ENCODE measurements around the gene NACC2.

Gene NACC2

GRCh38 chr9:136012651-136013050, 82.4 kb downstream of the NACC2 start:
- DNase-seq (ENCODE audit: low read depth in 2 of 2): no peak

DNA sequence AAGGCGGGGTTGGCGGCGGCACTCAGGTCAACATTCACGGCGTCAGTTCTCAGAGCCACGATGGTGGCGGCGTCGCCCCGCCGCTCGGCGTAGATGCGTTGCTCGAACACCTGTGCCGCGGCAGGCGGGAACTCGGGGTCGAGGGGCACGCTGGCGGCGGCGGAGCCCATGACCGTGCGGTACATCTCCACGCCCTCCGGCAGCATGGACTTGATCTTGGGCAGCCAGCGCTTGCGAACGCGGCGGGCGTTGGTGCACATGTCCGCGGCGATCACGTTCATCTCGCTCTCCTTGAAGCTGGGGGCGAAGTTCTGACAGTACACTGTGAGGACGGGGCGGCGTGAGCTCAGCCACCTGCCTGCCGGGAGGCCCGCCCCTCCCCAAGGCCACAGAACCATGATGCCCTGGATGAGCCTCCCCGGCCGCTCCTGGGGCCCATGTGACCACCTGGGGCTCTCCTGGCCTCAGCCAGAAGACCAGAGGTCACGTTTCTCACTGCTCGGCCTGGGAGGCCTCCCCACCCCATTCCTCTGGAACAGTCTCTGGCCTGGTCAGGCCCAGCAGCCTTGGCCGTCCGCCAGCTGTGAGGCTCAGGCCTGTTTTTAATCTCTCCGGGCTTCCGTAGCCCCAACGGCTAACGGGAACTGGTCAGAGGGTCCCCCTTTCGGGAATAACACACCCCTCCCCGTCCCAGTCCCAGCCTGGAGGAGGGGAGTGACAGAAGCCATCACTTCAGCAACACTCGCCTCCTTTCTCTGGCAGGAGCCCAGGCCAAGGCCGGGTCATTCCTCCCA, 83.2 kb downstream of the NACC2 start:
- no peak for DNase-seq (ENCODE audit: low read depth in 2 of 2)

DNA sequence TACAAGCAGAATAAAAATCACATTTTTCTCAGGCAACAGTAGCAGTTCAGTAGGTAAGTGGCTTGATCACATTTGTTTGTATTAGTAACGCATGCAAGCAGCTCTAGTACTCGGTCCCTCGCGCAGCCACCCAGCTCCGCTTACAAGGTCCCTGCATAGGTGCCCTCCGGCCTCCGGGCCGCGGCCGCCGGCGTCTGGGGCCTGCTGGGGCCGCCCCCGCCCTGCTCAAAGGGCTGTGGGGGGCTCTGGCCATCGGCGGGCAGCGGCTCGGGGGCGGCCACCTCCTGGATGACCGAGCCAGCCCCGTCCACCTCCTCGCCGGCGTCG, 83.8 kb downstream of the NACC2 start:
- DNase-seq (ENCODE audit: low read depth in 2 of 2): no peak

DNA sequence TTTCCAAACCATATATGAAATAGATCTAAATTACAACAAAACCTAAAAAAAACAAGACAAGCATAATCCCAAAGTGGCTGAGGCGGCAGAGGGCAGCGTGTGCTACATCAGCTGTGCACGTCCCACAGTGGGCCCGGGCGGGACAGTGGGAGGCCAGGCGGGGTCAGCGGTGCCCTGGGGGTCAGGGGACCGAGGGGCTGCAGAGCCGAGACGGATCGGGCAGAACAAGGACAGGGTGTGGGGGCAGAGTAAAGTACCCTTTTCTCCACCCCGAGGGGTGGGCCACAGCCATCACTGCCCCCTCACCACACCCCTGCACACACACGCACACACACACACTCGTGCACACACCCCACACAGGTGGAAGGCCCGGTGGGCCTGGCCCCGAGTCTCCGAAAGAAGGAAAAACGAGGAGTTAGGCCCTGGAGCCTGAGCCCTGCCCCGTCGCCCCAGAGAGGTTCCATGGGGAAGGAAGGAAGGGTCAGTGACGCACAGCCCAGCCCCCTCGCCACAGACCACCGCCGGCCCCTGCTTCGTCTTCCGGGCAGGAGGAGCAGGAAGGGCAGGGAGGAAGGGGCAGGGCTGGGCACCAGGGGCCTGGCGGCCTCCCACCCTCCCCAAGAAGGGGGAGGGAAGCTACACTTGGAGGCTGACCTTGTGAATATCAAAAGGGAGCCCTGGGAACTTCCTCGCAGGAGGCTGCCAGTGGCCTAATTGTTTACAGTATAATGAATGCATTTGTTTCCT, 84.3 kb downstream of the NACC2 start:
- DNase-seq (ENCODE audit: low read depth in 2 of 2): no peak

DNA sequence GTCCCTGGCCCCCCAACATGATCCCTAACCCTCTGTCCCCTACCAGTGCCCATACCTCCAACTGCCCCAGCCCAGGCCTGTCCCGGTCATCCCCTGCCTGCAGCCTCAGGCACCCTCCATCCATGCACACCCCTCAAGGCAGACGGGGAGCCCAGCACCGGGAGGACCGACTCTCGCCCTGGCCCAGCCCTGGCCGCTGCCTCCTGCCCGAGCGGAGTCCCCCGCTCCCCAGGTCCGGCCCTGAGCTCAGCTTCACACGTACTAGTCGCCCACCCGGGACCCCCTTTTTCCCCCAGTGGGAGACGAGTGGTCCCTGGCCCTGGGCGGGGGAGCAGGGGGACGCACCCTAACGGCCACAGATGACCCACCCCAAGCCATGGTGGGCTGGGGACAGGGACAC, 84.9 kb downstream of the NACC2 start:
- no peak for DNase-seq (ENCODE audit: low read depth in 2 of 2)

GRCh38 chr9:136009516-136009915, 85.6 kb downstream of the NACC2 start:
- no peak for DNase-seq (ENCODE audit: low read depth in 2 of 2)

GRCh38 chr9:136008693-136008997, 86.4 kb downstream of the NACC2 start:
- no peak for DNase-seq (ENCODE audit: low read depth in 2 of 2)

DNA sequence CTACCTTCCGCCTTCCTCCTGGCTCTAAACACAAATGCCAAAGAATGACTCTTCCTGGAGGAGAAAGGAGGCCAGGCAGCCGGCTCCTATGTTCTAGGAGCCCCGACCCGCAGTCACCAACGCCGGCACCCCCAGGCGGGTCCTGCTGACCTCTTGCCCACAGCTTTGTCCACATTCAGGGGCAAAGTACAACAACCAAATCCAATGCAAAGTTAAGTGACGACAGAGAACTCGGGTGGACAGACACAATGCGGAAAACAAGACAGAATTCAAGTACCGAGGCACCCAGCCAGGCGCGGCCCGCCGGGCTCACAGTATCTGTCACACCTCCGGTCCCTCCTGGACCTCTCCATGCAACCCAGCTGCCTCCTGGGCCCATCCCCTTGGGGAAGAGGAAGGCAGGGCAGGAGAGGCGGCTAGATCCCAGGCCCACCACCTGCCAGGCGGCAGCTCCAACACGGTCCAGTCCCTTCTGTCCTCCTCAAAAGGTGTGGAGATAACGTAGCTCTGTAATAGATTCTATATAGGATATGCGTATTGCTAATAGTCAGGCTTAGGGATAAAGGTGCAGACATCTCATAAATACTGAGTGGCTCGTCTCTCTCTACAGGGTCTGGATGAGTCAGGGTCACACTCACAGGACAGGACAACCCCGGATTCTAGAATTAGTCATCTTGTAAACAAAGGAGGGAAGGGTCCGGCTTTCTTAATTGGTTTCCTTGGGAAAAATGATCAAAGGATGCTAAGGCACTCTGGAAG, 87.0 kb downstream of the NACC2 start:
- DNase-seq (ENCODE audit: low read depth in 2 of 2): no peak

DNA sequence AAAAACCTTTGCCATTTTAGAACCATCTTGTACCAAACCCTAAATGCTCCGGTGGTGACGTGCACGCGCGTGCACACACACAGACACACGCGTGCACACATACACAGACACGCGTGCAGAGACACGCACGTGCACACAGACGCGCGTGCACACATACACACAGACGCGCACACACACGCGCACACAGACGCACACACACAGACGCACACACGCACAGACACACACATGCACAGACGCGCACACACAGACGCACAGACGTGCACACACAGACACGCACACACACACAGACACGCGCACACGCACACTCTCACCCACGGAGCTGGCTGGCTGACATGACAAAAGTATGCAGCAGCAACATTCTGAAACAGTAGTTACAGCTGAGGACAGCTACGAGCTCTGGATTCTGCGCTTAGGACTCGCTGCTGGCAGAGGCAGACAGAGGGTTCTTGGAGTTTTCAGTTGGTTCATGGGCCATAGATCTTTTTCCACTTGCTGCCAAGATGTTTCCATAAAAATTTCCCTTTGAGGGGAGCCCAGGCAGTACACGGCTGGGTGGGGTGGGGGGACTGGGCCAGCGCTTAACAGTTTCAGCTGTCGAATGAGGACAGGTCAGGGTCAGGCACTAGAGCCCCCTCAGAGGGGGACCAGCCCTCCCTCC, 87.7 kb downstream of the NACC2 start:
- no peak for DNase-seq (ENCODE audit: low read depth in 2 of 2)

DNA sequence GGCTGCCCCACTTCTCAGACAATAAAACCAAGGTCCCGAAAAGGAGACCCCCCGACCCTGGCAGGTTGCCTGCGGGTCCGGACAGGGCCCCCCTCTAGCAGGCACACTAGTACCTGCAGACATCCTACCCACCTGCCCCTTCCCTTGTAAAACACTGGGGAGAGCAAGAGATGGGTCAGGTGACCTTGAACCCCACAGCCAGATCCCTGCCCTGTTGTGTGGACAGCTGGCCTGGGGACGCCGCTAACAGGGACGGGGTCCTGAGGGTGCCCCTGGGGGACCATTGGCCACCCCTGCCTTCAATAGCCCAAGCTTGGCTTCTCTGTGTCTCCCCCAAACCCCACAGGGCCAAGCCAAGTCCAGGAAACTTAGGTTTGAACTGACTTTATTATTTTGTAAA, 88.9 kb downstream of the NACC2 start:
- DNase-seq (ENCODE audit: low read depth in 2 of 2): no peak

DNA sequence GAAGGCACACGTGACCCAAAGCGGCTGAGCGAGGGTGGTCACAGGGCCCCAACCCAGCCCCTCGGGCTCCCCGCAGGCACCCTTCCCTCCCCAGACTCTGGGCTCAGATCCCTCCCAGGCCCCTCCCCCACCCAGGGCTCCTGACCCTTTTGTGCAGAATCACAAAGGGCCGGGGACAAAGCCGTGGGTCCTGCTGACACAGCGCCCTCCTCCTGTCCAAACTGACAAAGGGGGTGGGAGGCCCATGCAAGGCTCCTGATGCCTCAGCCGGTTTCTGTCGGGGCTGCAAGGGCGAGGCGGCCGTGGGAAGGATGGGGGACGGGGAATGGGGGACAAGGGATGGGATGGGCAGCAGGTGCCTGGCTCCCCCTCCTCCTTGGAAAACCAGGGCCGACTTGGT, 90.4 kb downstream of the NACC2 start:
- DNase-seq (ENCODE audit: low read depth in 2 of 2): no peak

- no peak for DNase-seq (ENCODE audit: low read depth in 2 of 2)
Measured at GRCh38 chr9:136004219-136004618, 90.9 kb downstream of the NACC2 start.

GRCh38 chr9:136003411-136004218, 91.5 kb downstream of the NACC2 start:
- DNase-seq (ENCODE audit: low read depth in 2 of 2): no peak

- DNase-seq (ENCODE audit: low read depth in 2 of 2): no peak
Measured at GRCh38 chr9:136002881-136003280, 92.2 kb downstream of the NACC2 start.

DNA sequence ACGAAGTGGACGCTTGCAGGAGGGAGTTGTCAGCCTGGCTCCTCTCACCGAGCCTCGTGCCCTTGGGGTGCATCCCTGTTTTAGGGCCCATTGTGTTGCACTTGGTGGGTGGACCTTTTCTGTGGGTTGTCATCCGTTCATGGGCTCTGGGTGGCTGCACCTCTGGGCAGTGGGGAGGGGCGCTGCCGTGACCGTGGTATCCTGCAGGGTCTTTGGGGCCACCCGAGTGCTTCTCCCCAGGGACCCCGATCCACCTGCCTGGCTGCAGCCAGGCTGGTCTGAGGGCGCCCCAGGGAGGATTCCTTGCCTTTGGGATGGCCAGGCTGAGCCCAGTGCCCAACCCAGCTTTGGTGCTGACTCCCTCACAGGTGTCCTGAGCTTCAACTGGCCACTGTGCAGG, 92.9 kb downstream of the NACC2 start:
- DNase-seq (ENCODE audit: low read depth in 2 of 2): no peak

GRCh38 chr9:136001231-136001630, 93.9 kb downstream of the NACC2 start:
- no peak for DNase-seq (ENCODE audit: low read depth in 2 of 2)

GRCh38 chr9:135998410-135999071, 96.5 kb downstream of the NACC2 start:
- DNase-seq (ENCODE audit: low read depth in 2 of 2): no peak

DNA sequence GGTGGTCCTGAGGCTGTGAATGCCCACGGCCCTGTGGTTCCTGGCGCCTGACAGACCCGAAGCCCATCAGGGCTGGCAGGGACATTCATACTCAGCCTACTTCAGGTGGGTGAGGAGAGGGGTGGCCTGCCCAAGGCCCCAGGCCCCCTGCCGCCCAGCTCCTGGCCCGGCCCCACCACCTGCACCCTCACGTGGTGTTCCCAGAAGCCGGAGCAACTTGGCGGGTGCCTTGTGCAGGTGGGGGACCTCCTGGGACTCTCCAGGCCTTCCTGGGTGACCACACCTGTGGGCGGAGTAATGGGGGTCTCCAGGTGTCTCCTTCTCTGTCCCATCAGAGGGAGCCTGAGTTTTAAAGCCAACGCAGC, 97.1 kb downstream of the NACC2 start:
- DNase-seq (ENCODE audit: low read depth in 2 of 2): no peak

DNA sequence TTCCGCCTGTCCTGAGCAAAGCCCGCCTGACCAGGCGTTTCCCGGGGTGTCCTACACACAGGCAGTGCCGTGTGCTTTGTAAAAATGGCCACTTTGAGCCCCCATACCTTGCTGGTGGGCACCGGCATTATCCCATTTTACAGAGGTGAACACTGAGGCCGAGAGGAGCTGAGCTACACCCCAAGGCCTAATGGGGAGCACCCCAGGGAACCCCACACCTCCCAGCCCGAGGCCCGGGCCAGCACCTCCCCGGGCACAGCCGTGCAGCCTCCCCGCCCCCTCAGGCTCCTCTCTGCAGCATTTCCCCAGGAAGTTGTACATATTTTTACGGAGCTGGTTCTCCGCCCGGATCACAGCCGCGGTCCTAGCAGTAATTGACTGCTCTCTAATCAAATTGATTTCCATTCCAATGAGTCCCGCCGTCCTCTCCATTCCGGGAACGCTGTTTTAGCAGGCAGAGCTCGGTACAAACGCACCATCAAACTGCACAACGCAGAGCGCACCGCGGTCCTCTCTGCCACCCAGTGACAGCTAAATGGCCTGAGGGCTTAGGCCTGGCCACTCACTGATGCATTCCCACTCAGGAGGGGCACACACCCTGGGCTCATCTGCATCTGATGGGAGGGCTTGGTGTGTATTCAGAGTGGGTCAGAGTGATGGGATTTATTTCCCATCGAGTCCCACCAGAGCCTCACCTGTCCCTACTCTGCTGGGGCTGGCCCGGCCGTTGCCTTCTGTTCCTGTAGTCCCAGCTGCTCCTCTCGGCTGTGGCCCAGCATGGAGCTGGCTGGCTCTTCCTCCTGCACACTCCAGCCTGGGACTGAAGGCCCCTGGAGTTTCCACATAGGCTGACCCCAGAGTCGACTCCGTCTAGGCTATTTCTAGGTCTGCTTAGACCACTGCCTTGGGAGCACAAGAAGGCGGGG, 97.7 kb downstream of the NACC2 start:
- no peak for DNase-seq (ENCODE audit: low read depth in 2 of 2)

GRCh38 chr9:135995816-135996215, 99.3 kb downstream of the NACC2 start:
- no peak for DNase-seq (ENCODE audit: low read depth in 2 of 2)
